H1 (cell line): Measurements from ENCODE around the gene QRICH1. TPM values are rescaled to one million over a fixed set of nuclear protein-coding genes. Genes with fewer than 3 reads are reported as not detected.
A peak's percentile ranks its signal among the peaks of the same experiment; 100 is the strongest.

Experiments used
- BACH1 ChIP-seq: IDR thresholded peaks from 2 replicates; pipeline ENCODE4 v1.6.1; 2012; ENCODE audit warnings: low read length, improper control_type of control experiment
- CBX5 ChIP-seq: fragments of 300-800, 300-1000 bp; sonication (generic); IDR thresholded peaks from 2 replicates; pipeline ENCODE4 v1.7.1; 2016; ENCODE audit warnings: antibody characterized with exemption, low read length, low read depth
- CBX8 ChIP-seq: fragments of 300-800, 300-1000 bp; sonication (generic); IDR thresholded peaks from 2 replicates; pipeline ENCODE4 v1.7.1; 2016; ENCODE audit warnings: low read depth, low read length, borderline replicate concordance
- EGR1 ChIP-seq: IDR thresholded peaks from 2 replicates; pipeline ENCODE4 v1.6.1; 2011; ENCODE audit warnings: low read depth, low read length, borderline replicate concordance
- EP300 ChIP-seq, 2 experiments: IDR thresholded peaks; 1 replicate in 1 of 2; 2 replicates in 1 of 2; pipeline ENCODE4 v1.6.1; 2011 to 2012; ENCODE audit warnings: low read depth in 2 of 2, low read length in 2 of 2, mild to moderate bottlenecking in 2 of 2, borderline replicate concordance in 1 of 2, inconsistent platforms in 1 of 2, moderate library complexity in 1 of 2
- FOSL1 ChIP-seq: IDR thresholded peaks from 2 replicates; pipeline ENCODE4 v1.6.1; 2011; ENCODE audit warnings: mild to moderate bottlenecking, low read depth, low read length, moderate library complexity; ENCODE audit not compliant: insufficient read depth
- HDAC2 ChIP-seq, 2 experiments: fragments of 300-600 bp in 1 of 2; sonication (generic) in 1 of 2; IDR thresholded peaks; 2 replicates each; pipeline ENCODE4 v1.6.1; 2011 to 2012; ENCODE audit warnings: low read depth in 2 of 2, low read length in 2 of 2, mild to moderate bottlenecking in 2 of 2, moderate library complexity in 2 of 2, borderline replicate concordance in 1 of 2, inconsistent platforms in 1 of 2
- HDAC6 ChIP-seq: IDR thresholded peaks from one replicate; pipeline ENCODE4 v1.7.1; 2012; ENCODE audit warnings: low read depth, mild to moderate bottlenecking, inconsistent platforms, low read length, moderate library complexity
- NANOG ChIP-seq: IDR thresholded peaks from 2 replicates; pipeline ENCODE4 v1.6.1; 2011; ENCODE audit warnings: low read length, low read depth, mild to moderate bottlenecking, inconsistent platforms; ENCODE audit not compliant: insufficient read depth, poor library complexity, severe bottlenecking
- PHF8 ChIP-seq: fragments of 200-600 bp; sonication (generic); conservative IDR thresholded peaks from 2 replicates; pipeline ENCODE4 v1.7.1; 2012; ENCODE audit warnings: low read depth, mild to moderate bottlenecking, inconsistent platforms, low read length, moderate library complexity
- RNF2 ChIP-seq: fragments of 200-900, 300-1000 bp; sonication (generic); IDR thresholded peaks from 2 replicates; pipeline ENCODE4 v1.7.1; 2016; ENCODE audit warnings: borderline replicate concordance, low read depth, mild to moderate bottlenecking, antibody characterized with exemption, low read length; ENCODE audit not compliant: poor library complexity, severe bottlenecking; ENCODE audit errors: missing control alignments
- SP2 ChIP-seq: IDR thresholded peaks from 2 replicates; pipeline ENCODE4 v1.6.1; 2012; ENCODE audit warnings: mild to moderate bottlenecking, low read length, inconsistent platforms
- TCF12 ChIP-seq: IDR thresholded peaks from 2 replicates; pipeline ENCODE4 v1.6.1; 2011; ENCODE audit warnings: low read depth, mild to moderate bottlenecking, low read length
- polyA plus RNA-seq, 7 experiments: library from polyadenylated mRNA; depleted of rRNA in 3 of 7; stranded (reverse) in 5 of 7; unstranded in 2 of 7; fragments of >200 nt in 5 of 7; fragments of 200-250 nt in 2 of 7; gene quantifications; 1 replicate in 5 of 7; 2 replicates in 1 of 7; 4 replicates in 1 of 7; pipeline versions ENCODE4 v1.2.1 to v1.2.3, GENCODE V29; 2011 to 2013; ENCODE audit warnings: missing spikeins in 2 of 7, mixed read lengths in 2 of 7
- total RNA-seq: library from RNA; stranded (reverse); fragmentation: NEBNext Ultra II Directional; extraction: Animal tissue kit (Norgen Biotek cat#: 25700); gene quantifications from 2 replicates; pipeline ENCODE4 v1.2.1, GENCODE V29; 2021

Gene QRICH1
- total and polyA plus RNA-seq, 2 of the 8 experiments (the other 6 are each of a cell fraction or from before 2014, with no cell fraction given): 128 to 142 TPM

GRCh38 chr3:49093853-49094767 lies at the start of gene QRICH1 (continued):
- TF ChIP-seq FOSL1: no peak
- no peak for TF ChIP-seq EP300 (IDR thresholded peaks at IDR 0.05; ENCODE audit: borderline replicate concordance in 1 of 2, low read depth in 2 of 2, low read length in 2 of 2)
- TF ChIP-seq RNF2: no peak
- no peak for TF ChIP-seq CBX8
- TF ChIP-seq EGR1: peak; percentile 95; the same call in 1 of the 2 replicates
- no peak for TF ChIP-seq SP2
- TF ChIP-seq NANOG: no peak
- TF ChIP-seq TCF12: no peak
- no peak for TF ChIP-seq CBX5
- TF ChIP-seq HDAC2 (IDR thresholded peaks at IDR 0.05; ENCODE audit: borderline replicate concordance in 1 of 2, low read depth in 2 of 2, low read length in 2 of 2): no peak
- TF ChIP-seq HDAC6: no peak
- TF ChIP-seq BACH1: no peak
- peak; percentile 94 for TF ChIP-seq PHF8
